Activated CD8-positive, alpha-beta T cell treated with anti-CD3 and anti-CD28 coated beads, Interleukin-2, amount 10 ng/mL, durations not matched to agents 7 days and 5 days (primary cell): ENCODE data around the gene GIPC1. TPM values are rescaled to one million over a fixed set of nuclear protein-coding genes. Genes with fewer than 3 reads are reported as not detected.

Source experiments
- ATAC-seq: fragments of 150-1000 bp; cut with Tn5 transposase; one replicate; pipeline ENCODE4 v1.10.0; 2021; ENCODE audit warnings: moderate library complexity
- CTCF ChIA-PET: fragments of 350-600 bp; sonication (Branson Sonifier 250); formaldehyde crosslinking; loops from one replicate; lab custom pipeline; 2021; ENCODE audit warnings: antibody characterized with exemption; lab: Charles Lee
- POLR2A ChIA-PET: fragments of 350-600 bp; sonication (Branson Sonifier 250); formaldehyde crosslinking; loops from one replicate; lab custom pipeline; 2021; ENCODE audit warnings: antibody characterized with exemption; lab: Charles Lee
- DNase-seq: peaks from one replicate; pipeline ENCODE4 v3.0.0-alpha.2; 2020
- H3K27ac Mint-ChIP-seq: one replicate; pipeline ENCODE4 v1.8.0; 2021; ENCODE audit warnings: mild to moderate bottlenecking, mixed read lengths
- H3K27me3 Mint-ChIP-seq: one replicate; pipeline ENCODE4 v1.8.0; 2021; ENCODE audit warnings: low read depth, mixed read lengths
- H3K36me3 Mint-ChIP-seq: one replicate; pipeline ENCODE4 v1.8.0; 2021; ENCODE audit warnings: low read depth, mixed read lengths
- H3K4me1 Mint-ChIP-seq: one replicate; pipeline ENCODE4 v1.8.0; 2021; ENCODE audit warnings: low read depth, mixed read lengths
- H3K4me3 Mint-ChIP-seq: one replicate; pipeline ENCODE4 v1.8.0; 2021; ENCODE audit warnings: mild to moderate bottlenecking, mixed read lengths
- H3K9me3 Mint-ChIP-seq: one replicate; pipeline ENCODE4 v1.8.0; 2022; ENCODE audit warnings: mixed read lengths; ENCODE audit not compliant: insufficient read depth
- total RNA-seq, 2 experiments: library from RNA; stranded (reverse); gene quantifications; one replicate each; pipeline ENCODE4 v1.2.3, GENCODE V29; 2021

The GIPC1 gene
- total RNA-seq, 2 experiments from 2014 or later = 37.9 to 39.3 TPM

- Mint-ChIP-seq H3K27ac (peak within 1 kb of the TSS; percentile 96), H3K9me3 (no peaks in the 10 kb centered on the region), H3K36me3 (peaks cover 52% of the 10 kb centered on the region), H3K27me3 (no peaks in the 10 kb centered on the region), H3K4me1 (peaks cover 65% of the 10 kb centered on the region), H3K4me3 (peak within 1 kb of the TSS; percentile 94)
- DNase-seq (peak; percentile 74), ATAC-seq (peak; percentile 73)
- ChIA-PET CTCF (interaction anchor here (0.7 to 5.2 kb wide), 11 partner anchors 8 to 381 kb away, joined by 3 to 75 read pairs (median 3); partner anchors contain the start of gene ASF1B), POLR2A (interaction anchor here (0.5 to 11.2 kb wide), 29 partner anchors 8 to 681 kb away, joined by 3 to 203 read pairs (median 4); partner anchors contain the start of gene TECR)
Measured at GRCh38 chr19:14517840-14518505, 22.0 kb upstream of the GIPC1 start, which contains the start of gene DNAJB1. Gene DNAJB1, minus strand, starts transcription at chr19:14518397. Its CDS starts 48 bp downstream, at chr19:14518349.

- ChIA-PET CTCF (interaction anchor here (1.0 to 5.2 kb wide), 7 partner anchors 9 to 381 kb away, joined by 3 to 75 read pairs (median 4); partner anchors contain the start of gene ASF1B), POLR2A (interaction anchor here (0.6 to 11.2 kb wide), 18 partner anchors 8 to 645 kb away, joined by 3 to 203 read pairs (median 4); partner anchors contain the start of gene TECR)
- DNase-seq (peak; percentile 47), ATAC-seq (peak; percentile 0)
- Mint-ChIP-seq H3K36me3 (peaks cover 50% of the 10 kb centered on the region), H3K4me3 (peak overlapping the region; percentile 94), H3K27me3 (no peaks in the 10 kb centered on the region), H3K27ac (peak overlapping the region; percentile 80), H3K4me1 (peaks cover 60% of the 10 kb centered on the region), H3K9me3 (no peaks in the 10 kb centered on the region)
Measured at GRCh38 chr19:14517446-14517839, 21.5 kb upstream of the GIPC1 start.

- ChIA-PET CTCF (interaction anchor here (1.0 to 5.2 kb wide), 5 partner anchors 9 to 40 kb away, joined by 3 to 75 read pairs (median 3); no protein-coding TSS in a partner anchor), POLR2A (interaction anchor here (0.6 to 11.2 kb wide), 13 partner anchors 9 to 153 kb away, joined by 3 to 203 read pairs (median 4); partner anchors contain the start of genes ADGRE5 and TECR)
- Mint-ChIP-seq H3K36me3 (peaks cover 50% of the 10 kb centered on the region), H3K4me1 (peaks cover 54% of the 10 kb centered on the region), H3K4me3 (peak overlapping the region; percentile 94), H3K9me3 (no peaks in the 10 kb centered on the region), H3K27me3 (no peaks in the 10 kb centered on the region), H3K27ac (peak overlapping the region; percentile 80)
- peak; percentile 51 for DNase-seq
- ATAC-seq = no peak
Measured at GRCh38 chr19:14516746-14517438, 21.0 kb upstream of the GIPC1 start.

GRCh38 chr19:14516048-14516534, 20.2 kb upstream of the GIPC1 start:
- ChIA-PET CTCF (interaction anchor here (0.9 to 5.2 kb wide), 3 partner anchors 10 to 40 kb away, joined by 3 to 75 read pairs (median 10); no protein-coding TSS in a partner anchor), POLR2A (interaction anchor here (1.1 to 11.2 kb wide), 5 partner anchors 9 to 134 kb away, joined by 3 to 203 read pairs (median 6); partner anchors contain the start of genes ADGRE5 and TECR)
- peaks cover 50% of the 10 kb centered on the region for H3K36me3 Mint-ChIP-seq
- peaks cover 51% of the 10 kb centered on the region for H3K4me1 Mint-ChIP-seq
- DNase-seq (no peak), ATAC-seq (no peak)
- H3K4me3 Mint-ChIP-seq = peak overlapping the region; percentile 94
- no peaks in the 10 kb centered on the region for H3K27me3 Mint-ChIP-seq
- no peaks in the 10 kb centered on the region for H3K9me3 Mint-ChIP-seq
- H3K27ac Mint-ChIP-seq = peak overlapping the region; percentile 80

- no peak for ATAC-seq
- H3K36me3 Mint-ChIP-seq = peaks cover 50% of the 10 kb centered on the region
- H3K4me3 Mint-ChIP-seq = peak overlapping the region; percentile 94
- ChIA-PET CTCF (interaction anchor here (0.9 to 5.2 kb wide), 2 partner anchors 9 to 41 kb away, joined by 3 to 75 read pairs; no protein-coding TSS in a partner anchor), POLR2A (interaction anchor here (1.1 to 11.2 kb wide), 3 partner anchors 9 to 134 kb away, joined by 3 to 203 read pairs (median 3); partner anchors contain the start of gene ADGRE5)
- peak overlapping the region; percentile 80 for H3K27ac Mint-ChIP-seq
- no peaks in the 10 kb centered on the region for H3K9me3 Mint-ChIP-seq
- no peaks in the 10 kb centered on the region for H3K27me3 Mint-ChIP-seq
- DNase-seq = no peak
- H3K4me1 Mint-ChIP-seq = peaks cover 54% of the 10 kb centered on the region
Measured at GRCh38 chr19:14515501-14516047, 19.6 kb upstream of the GIPC1 start.

- peak overlapping the region; percentile 56 for H3K27ac Mint-ChIP-seq
- peaks cover 50% of the 10 kb centered on the region for H3K36me3 Mint-ChIP-seq
- CTCF ChIA-PET = interaction anchor here (1.8 kb wide), 1 partner anchor 10 kb away, joined by 9 read pairs; no protein-coding TSS in a partner anchor
- no peaks in the 10 kb centered on the region for H3K9me3 Mint-ChIP-seq
- peak overlapping the region; percentile 94 for H3K4me3 Mint-ChIP-seq
- POLR2A ChIA-PET = interaction anchor here (0.6 to 11.2 kb wide), 3 partner anchors 8 to 465 kb away, joined by 3 to 203 read pairs (median 8); no protein-coding TSS in a partner anchor
- DNase-seq (no peak), ATAC-seq (no peak)
- H3K27me3 Mint-ChIP-seq = no peaks in the 10 kb centered on the region
- H3K4me1 Mint-ChIP-seq = peaks cover 49% of the 10 kb centered on the region
Measured at GRCh38 chr19:14514215-14514863, 18.4 kb upstream of the GIPC1 start.

- Mint-ChIP-seq H3K36me3 (peaks cover 44% of the 10 kb centered on the region), H3K9me3 (no peaks in the 10 kb centered on the region), H3K27ac (no peak overlapping the region), H3K4me3 (no peak overlapping the region), H3K27me3 (no peaks in the 10 kb centered on the region), H3K4me1 (peaks cover 50% of the 10 kb centered on the region)
- POLR2A ChIA-PET = interaction anchor here (2.0 kb wide), 1 partner anchor 9 kb away, joined by 5 read pairs; no protein-coding TSS in a partner anchor
- CTCF ChIA-PET = interaction anchor here (0.7 to 1.8 kb wide), 3 partner anchors 8 to 376 kb away, joined by 3 to 9 read pairs (median 3); partner anchors contain the start of gene ASF1B
- DNase-seq (no peak), ATAC-seq (no peak)
Measured at GRCh38 chr19:14512406-14512961, 16.6 kb upstream of the GIPC1 start.

- Mint-ChIP-seq H3K36me3 (peaks cover 32% of the 10 kb centered on the region), H3K4me1 (peaks cover 57% of the 10 kb centered on the region), H3K27ac (no peak overlapping the region), H3K4me3 (no peak overlapping the region), H3K27me3 (no peaks in the 10 kb centered on the region), H3K9me3 (no peaks in the 10 kb centered on the region)
- ChIA-PET POLR2A (interaction anchor here (1.1 kb wide), 1 partner anchor 11 kb away, joined by 3 read pairs; no protein-coding TSS in a partner anchor), CTCF (interaction anchor here (1.0 kb wide), 1 partner anchor 374 kb away, joined by 3 read pairs; the partner anchor contains the start of gene ASF1B)
- DNase-seq (no peak), ATAC-seq (no peak)
Measured at GRCh38 chr19:14511229-14511593, 15.3 kb upstream of the GIPC1 start.

GRCh38 chr19:14510311-14511228, 14.6 kb upstream of the GIPC1 start:
- H3K36me3 Mint-ChIP-seq = peaks cover 25% of the 10 kb centered on the region
- POLR2A ChIA-PET = interaction anchor here (0.8 to 7.4 kb wide), 3 partner anchors 9 to 126 kb away, joined by 3 to 203 read pairs (median 3); partner anchors contain the start of gene DNAJB1
- ATAC-seq = no peak

More at GRCh38 chr19:14510311-14511228, 14.6 kb upstream of the GIPC1 start:
- no peak for DNase-seq
- Mint-ChIP-seq H3K27me3 (no peaks in the 10 kb centered on the region), H3K9me3 (no peaks in the 10 kb centered on the region), H3K4me1 (peaks cover 57% of the 10 kb centered on the region), H3K4me3 (no peak overlapping the region), H3K27ac (no peak overlapping the region)
- CTCF ChIA-PET = interaction anchor here (1.6 to 3.3 kb wide), 2 partner anchors 30 to 40 kb away, joined by 5 to 13 read pairs; no protein-coding TSS in a partner anchor
